GM12801 (cell line): ENCODE results near the gene CDK14.

ENCODE experiments used
- CTCF ChIP-seq: IDR thresholded peaks from one replicate; pipeline ENCODE4 v1.5.1; 2011; ENCODE audit warnings: control low read depth; ENCODE audit not compliant: insufficient read length; ENCODE audit errors: extremely low read depth

The CDK14 gene

DNA sequence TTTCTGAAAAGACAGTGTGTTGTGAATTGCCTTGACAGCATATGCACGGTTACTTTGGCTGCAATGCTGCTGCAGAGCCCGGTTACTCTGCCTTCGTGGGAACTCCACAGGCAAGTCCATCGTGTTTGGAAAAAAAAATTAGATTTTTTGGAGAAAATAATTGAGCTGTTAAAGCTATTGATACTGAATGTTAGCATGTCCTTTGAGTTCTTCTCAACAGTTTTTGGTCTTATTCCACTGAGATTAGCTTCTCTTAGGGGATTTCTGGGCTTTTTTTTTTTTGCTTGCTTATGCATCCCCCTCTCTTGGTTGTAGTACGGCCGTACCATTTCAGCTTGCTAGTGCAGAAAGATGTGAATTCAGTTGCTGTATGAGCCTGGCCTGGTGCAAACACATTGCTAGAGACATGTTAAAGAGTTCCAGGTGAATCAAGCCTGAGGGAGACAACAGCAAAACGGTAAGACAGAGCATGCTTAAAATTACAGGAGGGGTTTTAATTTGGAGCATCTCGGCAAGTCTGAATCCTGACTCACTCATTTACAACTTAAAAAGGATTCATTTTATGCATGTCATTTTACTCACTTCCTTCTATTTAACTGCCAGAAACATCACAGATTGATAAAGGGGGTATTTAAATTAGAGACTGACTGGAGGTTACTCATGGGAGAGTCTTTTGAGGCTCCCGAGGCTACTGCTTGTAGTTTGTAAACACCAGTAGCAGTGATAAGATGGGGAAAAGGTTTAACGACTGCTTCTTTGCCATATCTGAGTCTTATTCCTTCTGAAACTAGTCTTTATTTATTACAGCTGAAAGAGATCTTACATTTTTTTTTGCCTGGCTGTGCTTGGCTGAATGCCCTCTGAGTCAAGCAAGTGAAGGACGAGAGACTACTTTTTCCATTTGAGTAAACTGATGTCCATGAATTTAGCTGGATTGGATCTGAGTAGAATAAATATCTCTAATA is 113.7 kb downstream of the CDK14 start:
- TF ChIP-seq CTCF: no peak

DNA sequence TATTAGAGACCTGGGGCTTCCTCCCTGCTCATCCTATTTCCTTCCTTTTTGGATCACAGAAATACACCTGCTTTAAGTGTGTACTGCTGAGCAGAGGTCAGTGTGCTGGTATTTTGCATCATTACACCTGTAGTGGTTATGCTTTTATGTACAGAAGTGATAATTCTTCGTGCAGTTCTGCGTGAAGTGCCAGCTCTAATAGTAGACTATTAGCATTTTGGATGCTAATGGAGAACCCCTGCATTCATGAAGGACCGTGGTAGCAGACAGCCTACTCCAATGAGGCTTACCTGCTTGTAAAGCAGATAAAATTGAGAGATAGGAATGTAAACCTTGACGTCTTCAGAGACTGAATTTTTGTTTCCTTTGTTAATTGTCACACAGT is 114.3 kb downstream of the CDK14 start:
- no peak for TF ChIP-seq CTCF

DNA sequence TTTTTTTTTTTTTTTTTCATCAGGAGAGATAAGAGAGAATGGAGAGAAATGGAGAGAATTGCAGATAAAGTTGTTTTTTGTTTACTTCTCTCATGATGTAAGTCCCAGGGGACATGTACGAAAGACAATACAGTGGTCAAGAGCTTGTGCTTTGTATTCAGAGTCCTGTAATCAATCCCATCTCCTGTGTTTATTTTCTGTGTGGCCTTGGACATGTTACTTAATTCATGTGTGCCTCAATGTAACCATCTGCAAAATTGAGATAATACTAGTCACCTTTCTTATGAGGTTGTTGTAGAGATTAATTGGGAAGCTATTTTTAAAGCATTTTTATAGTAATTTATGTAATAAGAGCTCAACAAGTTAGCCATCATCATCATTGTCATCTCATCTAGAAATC is 117.5 kb downstream of the CDK14 start:
- TF ChIP-seq CTCF: no peak

- no peak for TF ChIP-seq CTCF
Measured at GRCh38 chr7:90715067-90715466, 118.9 kb downstream of the CDK14 start.

DNA sequence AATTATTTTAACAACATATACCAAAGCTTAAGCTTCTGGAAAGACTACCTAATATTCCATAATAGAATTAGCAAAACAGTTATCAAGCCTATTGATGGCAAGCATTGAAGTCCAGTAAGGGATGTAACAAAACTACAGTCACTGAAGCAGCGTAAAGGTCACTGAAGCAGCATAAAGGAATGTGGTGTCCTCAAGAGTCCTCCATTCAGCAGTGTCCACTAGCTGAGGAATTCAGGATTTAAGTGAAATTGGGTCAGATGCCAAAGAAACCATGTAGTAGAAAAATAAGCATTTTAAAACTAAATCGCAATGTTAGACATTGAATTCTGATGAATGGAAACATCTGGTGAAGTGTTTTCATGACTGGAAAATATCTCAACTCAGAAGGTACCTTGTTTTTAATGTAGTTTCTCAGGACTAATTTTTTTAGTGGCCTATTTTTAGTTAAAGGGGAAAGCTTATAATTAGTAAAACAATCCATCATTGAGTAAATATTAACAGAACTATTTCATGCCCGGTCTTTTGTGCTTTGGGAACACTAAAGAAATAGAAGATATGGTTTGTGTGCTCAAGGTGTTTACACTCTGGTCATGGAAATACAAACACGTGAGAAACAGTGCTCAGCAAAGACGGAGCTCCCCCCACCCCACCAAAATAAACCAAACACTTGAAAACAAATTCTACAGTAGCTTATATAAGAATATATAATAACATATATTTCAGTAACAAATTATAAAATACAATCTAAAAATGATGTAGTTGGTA is 121.4 kb downstream of the CDK14 start:
- TF ChIP-seq CTCF: no peak

GRCh38 chr7:90719155-90719554 is 123.0 kb downstream of the CDK14 start:
- no peak for TF ChIP-seq CTCF

GRCh38 chr7:90720984-90721760 is 125.1 kb downstream of the CDK14 start:
- TF ChIP-seq CTCF: no peak
